HG02852 (cell line): ENCODE results near the gene PABPN1.
"Not testable (repeated sequence)": the region's sequence is repeated elsewhere in the genome, so short reads cannot be mapped to it uniquely, and the experiment has no call there.

ENCODE experiments used
- ATAC-seq: cut with Tn5 transposase; IDR thresholded peaks from one replicate; pipeline ENCODE4 v1.9.1; 2021; ENCODE audit warnings: mild to moderate bottlenecking, moderate library complexity; ENCODE audit not compliant: unreplicated experiment

The PABPN1 gene

DNA sequence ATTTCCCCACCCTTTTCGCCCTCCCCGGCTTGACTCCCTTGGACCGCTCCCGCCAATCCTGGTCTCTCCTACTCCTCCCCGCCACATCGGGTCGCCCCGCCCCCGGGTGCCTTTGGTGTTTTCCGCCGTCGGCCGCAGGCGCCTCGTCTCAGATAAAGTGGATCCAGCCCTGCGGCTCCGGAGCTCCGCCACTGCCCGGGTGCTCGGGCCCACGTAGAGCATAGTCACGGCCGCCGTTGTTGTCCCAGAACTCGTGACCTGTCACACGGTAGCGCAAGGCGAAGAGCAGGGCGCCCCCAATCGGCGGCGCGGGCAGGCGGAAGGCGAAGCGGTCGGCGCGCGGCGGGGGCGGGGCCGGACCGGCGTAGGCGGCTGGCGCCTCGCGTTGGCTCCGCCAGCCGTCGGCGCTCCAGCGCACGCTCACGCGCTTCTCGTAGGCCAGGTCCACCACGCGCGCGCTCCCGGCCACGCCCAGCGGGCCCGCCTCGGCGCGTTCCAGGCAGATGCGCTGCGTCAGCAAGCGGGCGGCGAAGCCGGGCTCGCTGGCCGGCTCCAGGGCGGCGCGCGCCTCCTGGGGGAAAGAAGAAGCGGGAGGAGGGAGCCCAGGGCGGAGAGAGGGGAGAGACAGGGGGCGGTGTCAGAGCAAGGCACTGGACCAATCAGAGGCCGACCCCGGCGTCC, 19.8 kb upstream of the PABPN1 start:
- ATAC-seq = peak; percentile 78

DNA sequence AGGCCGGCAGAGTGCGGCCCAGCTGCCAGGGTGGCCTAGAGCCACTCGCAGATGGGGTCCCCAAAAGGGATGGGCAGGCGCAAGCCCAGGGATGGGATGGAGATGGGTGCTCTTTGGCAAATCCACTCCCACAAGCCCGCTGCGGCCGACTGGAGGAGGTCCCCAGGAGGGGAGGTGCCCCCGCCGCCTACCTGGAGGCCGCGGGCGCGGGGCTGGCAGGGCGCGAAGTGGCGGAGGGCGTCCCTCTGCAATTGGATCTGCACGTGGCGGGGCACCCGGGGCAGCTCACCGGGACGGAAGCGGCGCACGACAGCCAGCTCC, 19.3 kb upstream of the PABPN1 start:
- no peak for ATAC-seq

DNA sequence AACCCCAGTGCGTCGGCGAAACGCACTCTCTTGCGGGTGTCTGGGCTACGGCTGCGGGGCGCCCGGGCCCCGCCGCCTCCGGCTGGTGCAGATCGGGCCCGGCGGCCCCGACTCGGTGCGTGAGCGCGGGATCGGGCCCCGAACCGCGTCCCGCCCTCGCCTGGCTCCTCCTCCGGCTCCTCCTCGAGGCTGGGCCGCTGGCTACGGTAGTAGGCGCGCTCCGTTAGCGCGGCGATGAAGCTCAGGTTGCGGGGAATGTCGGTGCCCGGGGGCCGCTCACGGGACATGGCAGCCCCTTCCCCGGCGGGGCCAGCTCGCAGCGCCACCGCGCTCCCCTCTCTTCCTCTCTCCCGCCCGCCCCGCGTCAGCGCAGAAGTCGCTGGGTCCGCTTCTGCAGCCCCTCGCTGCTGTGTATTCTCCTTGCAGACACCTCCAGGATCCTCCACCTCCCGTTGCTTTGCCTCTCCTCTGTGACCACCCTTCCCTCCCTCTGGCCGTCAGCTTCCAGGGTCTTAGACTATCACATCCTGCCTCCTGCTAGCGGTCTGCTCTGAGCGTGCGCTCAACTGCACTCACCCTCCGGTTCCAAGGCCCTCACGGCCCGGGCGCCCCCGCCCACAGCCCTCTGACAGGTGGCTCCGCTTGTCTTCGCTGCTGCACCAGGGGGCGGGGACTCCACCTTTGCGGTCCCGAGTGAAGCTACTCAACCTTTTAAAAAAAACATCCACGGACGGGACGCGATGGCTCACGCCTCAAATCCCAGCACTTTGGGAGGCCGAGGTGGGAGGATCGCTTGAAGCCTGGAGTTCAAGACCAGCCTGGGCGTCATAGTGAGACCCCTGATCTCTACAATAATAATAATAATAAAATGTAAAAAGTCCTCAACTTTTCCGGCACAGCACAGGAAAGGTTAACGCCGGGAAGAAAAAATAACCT, 18.7 kb upstream of the PABPN1 start, which contains the start of gene PPP1R3E:
Gene PPP1R3E, minus strand, starts transcription at position 570 of the 936 bp plus-strand sequence. Its CDS starts 283 bp downstream, at position 287.
- peak; percentile 39 for ATAC-seq

DNA sequence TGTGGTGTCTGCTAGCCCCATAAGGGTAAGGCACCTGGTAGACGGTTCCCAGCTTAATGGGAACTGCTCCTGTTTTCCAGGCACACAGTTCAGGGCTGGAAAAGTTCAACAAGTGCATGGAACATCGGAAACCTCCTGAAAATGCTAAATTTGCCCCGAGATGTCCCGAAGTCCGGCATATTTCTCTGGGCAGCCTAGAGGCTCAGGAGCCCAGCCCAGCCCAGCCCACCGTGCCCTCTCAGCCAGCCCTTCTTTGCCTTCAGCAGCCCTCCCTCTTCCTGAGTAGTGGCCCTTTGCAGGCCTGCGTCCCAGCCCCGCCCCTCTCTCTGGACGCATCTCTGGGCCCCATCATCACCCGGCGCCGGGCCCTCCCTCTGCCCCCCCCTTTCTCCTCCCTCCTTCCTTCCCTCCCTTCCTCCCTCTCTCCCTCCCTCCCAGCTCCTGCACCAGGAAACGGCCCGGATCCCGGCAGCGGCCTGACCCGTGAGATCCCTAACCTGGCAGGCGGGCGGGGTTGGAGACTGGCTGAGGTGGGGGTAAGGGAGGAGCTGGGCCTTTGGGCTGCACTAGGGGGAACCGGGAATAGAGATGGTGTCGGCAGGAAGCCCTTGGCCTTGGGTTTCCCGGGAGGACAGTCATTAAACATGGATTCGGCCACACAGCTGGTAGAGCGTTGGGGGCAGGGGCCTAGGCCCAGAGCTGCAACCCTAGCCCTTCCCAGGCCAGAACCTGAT, 14.7 kb upstream of the PABPN1 start, which contains the start of gene BCL2L2:
Gene BCL2L2, plus strand, starts transcription at position 422 of the 734 bp plus-strand sequence. CDS start 935 bp downstream, outside the sequence.
- ATAC-seq = no peak

DNA sequence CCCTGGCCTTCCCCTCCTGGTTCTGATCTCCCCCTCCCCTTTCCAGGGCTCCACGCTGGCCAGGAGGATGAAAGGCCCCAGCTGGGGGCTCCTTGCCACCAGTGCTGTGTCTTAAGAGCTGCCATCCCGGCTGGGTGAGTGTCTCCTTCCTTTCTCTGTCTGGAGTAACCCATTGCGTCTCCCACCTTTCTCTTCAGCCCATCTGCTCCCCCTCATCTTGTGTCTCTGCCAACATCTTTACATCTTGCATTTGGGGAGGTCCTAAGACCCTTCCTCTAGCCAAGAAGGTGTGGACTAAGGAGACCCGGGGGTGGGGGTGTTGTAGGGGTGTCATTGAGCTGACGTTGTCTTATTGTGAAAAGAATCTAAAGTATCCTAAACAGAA, 14.1 kb upstream of the PABPN1 start:
- ATAC-seq = no peak

DNA sequence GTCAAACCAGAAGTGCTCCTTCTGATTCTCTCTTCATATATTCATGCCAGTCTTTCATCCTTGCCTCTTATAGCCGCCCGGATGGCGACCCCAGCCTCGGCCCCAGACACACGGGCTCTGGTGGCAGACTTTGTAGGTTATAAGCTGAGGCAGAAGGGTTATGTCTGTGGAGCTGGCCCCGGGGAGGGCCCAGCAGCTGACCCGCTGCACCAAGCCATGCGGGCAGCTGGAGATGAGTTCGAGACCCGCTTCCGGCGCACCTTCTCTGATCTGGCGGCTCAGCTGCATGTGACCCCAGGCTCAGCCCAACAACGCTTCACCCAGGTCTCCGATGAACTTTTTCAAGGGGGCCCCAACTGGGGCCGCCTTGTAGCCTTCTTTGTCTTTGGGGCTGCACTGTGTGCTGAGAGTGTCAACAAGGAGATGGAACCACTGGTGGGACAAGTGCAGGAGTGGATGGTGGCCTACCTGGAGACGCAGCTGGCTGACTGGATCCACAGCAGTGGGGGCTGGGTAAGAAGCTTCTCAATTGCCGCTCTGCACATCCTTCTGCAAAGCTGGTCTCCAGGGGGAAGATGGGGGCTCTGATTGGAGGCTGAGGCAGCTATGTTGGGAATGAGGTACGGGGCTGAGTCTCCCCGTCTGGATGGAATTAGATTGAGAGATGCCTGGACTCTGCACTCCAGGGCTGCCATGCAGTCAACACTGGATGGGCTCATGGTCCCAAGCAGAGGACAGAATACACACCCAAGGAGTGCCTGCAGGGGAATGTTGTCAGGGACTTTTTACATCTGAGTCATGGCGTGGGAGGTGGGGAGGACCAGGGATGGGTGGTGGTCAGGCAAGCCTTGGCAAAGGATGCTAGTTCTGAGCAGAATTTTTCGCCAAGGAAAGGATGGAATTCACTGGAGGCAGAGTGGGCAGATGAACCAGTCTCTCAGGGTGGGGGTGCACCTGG, 13.3 kb upstream of the PABPN1 start:
- ATAC-seq = no peak

DNA sequence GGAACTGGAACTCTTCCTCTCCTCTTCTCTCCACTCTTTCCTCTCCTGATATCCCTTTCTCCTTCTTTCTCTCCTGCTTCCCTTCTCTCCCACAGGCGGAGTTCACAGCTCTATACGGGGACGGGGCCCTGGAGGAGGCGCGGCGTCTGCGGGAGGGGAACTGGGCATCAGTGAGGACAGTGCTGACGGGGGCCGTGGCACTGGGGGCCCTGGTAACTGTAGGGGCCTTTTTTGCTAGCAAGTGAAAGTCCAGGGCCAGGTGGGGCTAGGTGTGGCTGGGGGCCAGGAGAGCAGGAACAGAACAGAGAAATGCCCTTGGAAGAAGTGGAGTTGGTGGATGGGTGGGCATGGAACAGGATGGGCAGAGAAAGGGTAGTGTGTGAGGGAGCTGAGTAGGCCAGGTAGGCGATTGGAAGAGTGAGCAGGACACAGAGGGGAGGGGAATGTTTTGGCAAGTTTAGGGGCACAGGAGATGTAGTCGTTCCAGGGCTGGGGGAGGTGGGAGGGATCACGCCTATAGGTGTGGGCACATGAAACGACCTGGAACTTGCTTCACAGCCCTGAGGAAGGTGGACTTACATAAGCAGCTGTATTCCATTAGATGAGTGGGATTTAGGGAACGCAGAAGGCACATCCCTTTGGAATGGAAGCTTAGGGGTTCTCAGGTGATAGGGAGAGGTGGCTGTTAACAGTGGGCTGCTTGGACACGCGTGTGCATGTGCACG, 12.4 kb upstream of the PABPN1 start:
- ATAC-seq = no peak

DNA sequence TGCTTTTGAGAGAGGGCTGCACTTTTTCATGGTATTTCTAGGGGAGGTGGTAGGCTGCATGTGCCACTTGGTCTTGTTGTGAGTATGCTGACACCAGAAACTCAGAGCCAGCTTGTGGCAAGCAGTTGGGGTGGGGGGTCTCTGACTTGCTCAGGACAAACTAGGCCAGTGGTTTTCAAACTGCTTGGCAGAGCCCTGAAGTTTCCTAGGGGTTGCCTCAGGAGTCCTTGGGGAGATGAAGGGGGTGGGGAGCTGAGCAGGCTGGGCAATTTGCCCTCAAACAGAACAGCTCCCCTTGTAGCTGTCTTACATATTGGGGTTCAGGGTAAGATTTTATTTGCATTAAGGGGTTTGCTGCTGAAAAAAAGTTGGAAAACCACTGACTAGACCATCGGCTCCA, 10.7 kb upstream of the PABPN1 start:
- ATAC-seq = no peak

DNA sequence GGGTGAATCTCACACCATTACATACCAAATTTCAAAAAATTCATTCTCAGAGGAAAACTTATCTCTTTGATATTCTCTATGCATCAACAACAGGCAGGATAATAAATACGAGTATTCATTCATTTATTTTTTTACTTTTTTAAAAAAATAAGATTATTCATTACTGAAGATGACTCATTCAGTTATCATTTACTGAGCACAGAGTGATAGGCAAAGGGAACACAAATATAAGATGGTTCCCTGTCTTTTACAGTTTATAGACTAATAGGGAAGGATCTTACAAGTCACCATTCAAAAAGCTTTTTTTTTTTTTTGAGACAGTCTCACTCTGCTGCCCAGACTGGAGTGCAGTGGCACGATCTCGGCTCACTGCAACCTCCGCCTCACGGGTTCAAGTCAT, 5.0 kb upstream of the PABPN1 start:
- ATAC-seq = no peak

DNA sequence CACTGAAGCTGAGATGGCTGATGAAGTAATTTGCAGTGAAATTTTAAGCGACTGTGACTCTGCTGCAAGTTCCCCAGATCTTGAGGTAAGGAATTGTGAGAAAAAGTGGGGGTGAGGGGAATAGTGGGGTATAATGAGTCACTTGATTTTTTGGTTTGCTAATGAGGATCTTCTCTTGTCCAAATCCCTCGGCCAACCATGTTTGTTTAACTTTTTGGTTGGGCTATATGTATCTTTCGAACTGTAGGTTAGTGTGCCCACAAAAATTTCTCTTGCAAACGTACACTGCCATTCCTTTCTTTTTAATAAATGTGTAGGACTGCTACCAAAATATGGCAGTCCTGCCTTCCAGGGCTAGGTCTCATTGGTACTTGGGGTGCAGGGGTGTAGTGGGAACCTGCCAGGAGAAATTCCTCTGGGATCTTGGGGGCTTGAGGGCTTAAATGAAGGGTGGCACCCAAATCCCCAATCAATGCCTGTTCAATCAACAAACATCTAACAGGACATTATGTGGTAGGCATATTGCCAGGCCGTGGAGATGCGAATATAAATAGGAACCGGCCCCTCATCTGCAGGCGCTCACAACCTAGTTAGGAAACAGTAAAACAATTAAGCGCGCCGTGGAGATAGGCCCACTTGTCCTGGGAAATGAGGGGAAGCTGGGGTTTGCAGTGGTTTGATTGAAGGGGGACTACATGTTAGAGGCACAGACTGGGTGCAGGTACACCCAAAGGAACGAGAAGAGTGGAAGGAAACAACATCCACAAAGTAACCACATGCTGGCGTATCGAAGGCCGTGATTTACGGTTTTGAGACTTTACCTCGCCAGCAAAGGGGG, 1.3 kb upstream of the PABPN1 start:
- ATAC-seq = no peak

DNA sequence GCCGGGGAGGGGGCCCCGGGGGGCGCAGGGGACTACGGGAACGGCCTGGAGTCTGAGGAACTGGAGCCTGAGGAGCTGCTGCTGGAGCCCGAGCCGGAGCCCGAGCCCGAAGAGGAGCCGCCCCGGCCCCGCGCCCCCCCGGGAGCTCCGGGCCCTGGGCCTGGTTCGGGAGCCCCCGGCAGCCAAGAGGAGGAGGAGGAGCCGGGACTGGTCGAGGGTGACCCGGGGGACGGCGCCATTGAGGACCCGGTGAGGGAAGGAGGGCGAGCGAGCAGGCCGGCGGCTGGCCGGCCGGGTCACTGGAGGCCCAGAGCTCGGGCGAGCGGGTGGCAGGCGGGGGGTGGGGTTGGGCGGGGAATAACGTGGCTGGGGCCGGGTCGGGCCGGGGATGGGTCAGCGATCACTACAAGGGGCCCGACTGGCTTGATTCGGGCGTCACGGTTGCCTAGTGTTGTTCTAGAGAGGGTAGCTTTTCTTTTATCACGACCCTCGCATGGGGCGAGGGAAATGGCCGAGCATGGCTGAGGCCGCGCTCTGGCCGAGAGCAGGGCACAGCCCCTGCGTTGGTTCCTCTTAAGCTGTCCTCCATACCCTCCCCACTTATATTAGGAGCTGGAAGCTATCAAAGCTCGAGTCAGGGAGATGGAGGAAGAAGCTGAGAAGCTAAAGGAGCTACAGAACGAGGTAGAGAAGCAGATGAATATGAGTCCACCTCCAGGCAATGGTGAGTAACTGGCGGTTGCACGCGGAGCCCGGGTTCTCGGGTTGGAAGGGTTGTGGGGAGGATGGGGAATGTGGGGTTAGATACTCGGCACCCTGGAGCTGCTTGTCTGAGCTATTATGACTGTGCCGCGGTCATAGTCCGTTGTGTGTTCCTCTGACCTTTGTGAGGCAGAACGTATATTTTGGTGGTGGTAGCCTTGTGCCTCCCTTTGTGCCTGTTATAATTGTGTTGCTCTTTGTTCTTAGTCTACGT, 603 bp downstream of the PABPN1 start:
- ATAC-seq = peak; percentile 13

DNA sequence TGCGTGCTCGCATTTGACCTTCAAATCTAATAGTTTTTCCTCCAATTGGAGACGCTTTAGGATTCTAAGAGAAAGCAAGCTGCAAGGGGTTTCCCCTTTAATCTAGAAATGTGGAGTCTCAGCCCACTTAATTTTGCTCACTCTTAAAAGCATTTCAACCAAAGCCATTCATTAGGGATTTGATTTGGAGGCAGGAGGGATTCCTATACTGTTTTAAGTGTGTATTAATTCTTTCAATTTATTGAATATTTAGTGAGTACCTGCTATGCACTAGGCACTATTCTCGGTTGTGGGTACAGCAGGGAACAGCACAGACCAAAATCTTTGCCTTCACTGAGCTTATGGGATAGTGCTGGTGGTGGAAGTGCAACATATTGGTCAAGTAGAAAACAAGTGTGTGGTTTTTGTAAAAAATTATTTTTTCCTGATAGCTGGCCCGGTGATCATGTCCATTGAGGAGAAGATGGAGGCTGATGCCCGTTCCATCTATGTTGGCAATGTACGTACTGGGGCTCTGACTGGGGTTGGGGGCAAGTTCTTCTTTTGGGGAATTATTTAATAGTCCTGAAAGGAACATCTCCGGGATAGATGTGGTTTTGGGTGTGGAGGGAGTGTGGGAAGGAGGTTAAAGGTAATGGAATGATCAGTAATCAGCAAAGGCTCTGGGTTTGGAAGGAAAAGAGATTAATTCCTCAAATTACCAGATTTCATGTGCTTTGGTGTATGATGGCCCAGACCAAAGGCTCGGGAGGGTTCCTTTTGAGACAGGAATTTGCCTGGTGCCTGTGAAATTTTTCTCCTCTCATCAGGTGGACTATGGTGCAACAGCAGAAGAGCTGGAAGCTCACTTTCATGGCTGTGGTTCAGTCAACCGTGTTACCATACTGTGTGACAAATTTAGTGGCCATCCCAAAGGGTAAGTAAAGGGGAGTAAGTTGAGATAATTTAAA, 1.6 kb downstream of the PABPN1 start:
- no peak for ATAC-seq

DNA sequence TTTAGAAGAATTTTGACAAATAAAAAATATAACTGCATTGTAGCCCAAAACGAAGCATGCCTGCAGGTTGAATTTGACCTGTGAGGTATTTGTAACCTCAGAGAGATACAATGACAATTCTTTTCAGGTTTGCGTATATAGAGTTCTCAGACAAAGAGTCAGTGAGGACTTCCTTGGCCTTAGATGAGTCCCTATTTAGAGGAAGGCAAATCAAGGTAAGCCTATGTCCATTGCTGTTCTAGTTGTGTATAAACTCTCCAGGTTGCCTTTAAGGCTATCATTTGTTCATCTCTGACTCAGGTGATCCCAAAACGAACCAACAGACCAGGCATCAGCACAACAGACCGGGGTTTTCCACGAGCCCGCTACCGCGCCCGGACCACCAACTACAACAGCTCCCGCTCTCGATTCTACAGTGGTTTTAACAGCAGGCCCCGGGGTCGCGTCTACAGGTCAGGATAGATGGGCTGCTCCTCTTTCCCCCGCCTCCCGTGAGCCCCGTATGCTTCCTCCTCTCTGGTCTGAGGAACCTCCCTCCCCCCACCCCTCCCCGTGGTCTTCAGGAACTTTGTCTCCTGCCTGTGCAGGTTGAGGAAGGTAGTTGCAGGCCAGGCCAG, 2.7 kb downstream of the PABPN1 start:
- ATAC-seq = no peak

DNA sequence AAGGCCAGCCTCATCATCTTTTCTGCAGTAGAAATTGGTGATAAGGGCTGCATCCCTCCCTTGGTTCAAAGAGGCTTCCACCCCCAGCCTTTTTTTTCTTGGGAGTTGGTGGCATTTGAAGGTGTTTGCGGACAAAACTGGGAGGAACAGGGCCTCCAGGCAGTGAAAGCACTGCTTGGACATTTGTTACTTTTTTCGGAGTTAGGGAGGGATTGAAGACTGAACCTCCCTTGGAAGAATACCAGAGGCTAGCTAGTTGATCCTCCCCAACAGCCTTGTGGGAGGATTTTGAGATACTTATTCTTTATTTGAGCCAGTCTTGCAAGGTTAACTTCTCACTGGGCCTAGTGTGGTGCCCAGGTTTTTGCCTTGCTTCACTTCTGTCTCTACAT, 3.2 kb downstream of the PABPN1 start:
- ATAC-seq = no peak

DNA sequence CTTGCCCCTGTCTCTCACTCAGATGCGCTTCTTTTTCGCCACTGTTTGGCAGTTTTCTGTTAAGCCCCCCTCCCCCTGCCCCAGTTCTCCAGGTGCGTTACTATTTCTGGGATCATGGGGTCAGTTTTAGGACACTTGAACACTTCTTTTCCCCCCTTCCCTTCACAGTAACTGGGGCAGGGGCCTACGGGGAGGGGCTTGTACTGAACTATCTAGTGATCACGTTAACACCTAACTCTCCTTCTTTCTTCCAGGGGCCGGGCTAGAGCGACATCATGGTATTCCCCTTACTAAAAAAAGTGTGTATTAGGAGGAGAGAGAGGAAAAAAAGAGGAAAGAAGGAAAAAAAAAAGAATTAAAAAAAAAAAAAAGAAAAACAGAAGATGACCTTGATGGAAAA, 3.7 kb downstream of the PABPN1 start:
- ATAC-seq = no peak

DNA sequence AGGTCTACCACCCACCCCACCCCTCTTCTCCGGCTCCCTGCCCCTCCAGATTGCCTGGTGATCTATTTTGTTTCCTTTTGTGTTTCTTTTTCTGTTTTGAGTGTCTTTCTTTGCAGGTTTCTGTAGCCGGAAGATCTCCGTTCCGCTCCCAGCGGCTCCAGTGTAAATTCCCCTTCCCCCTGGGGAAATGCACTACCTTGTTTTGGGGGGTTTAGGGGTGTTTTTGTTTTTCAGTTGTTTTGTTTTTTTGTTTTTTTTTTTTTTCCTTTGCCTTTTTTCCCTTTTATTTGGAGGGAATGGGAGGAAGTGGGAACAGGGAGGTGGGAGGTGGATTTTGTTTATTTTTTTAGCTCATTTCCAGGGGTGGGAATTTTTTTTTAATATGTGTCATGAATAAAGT, 4.5 kb downstream of the PABPN1 start:
- not testable (repeated sequence) for ATAC-seq
